CD1c-positive myeloid dendritic cell (primary cell): ENCODE results near the gene LGALS16.
"Not testable (repeated sequence)": the region's sequence is repeated elsewhere in the genome, so short reads cannot be mapped to it uniquely, and the experiment has no call there.

Source experiments
- DNase-seq: peaks from one replicate; pipeline ENCODE4 v3.0.0-alpha.2; 2016; ENCODE audit errors: extremely low spot score

The LGALS16 gene

GRCh38 chr19:39677961-39678889 lies 22.5 kb downstream of the LGALS16 start:
- peak; percentile 23 for DNase-seq

GRCh38 chr19:39679056-39679790 lies 23.5 kb downstream of the LGALS16 start:
- DNase-seq, result no peak

GRCh38 chr19:39679791-39680168 lies 24.1 kb downstream of the LGALS16 start:
- no peak for DNase-seq

- DNase-seq, result no peak
These were observed 24.9 kb downstream of the LGALS16 start for GRCh38 chr19:39680593-39680992.

- DNase-seq, result no peak
These were observed 25.7 kb downstream of the LGALS16 start for GRCh38 chr19:39681416-39681815.

- no peak for DNase-seq
These were observed 28.6 kb downstream of the LGALS16 start for GRCh38 chr19:39684267-39684666.

GRCh38 chr19:39686739-39687138 lies 31.0 kb downstream of the LGALS16 start:
- peak; percentile 40 for DNase-seq

GRCh38 chr19:39688637-39689036 lies 32.9 kb downstream of the LGALS16 start:
- DNase-seq, result not testable (repeated sequence)

- no peak for DNase-seq
These were observed 36.5 kb downstream of the LGALS16 start for GRCh38 chr19:39692166-39692565.

- DNase-seq, result no peak
These were observed 37.1 kb downstream of the LGALS16 start for GRCh38 chr19:39692822-39693221.

- DNase-seq, result no peak
These were observed 40.0 kb downstream of the LGALS16 start for GRCh38 chr19:39695759-39696158.

GRCh38 chr19:39696387-39696786 lies 40.7 kb downstream of the LGALS16 start:
- no peak for DNase-seq

GRCh38 chr19:39698535-39698934 lies 42.8 kb downstream of the LGALS16 start:
- no peak for DNase-seq

GRCh38 chr19:39701291-39701690 lies 45.6 kb downstream of the LGALS16 start:
- DNase-seq, result no peak

GRCh38 chr19:39704181-39705044 lies 48.7 kb downstream of the LGALS16 start, which contains the start of gene LGALS14:
TSS of gene LGALS14 (plus strand) at chr19:39704481. CDS start at chr19:39704529, 48 bp downstream.
- no peak for DNase-seq

- no peak for DNase-seq
These were observed 50.0 kb downstream of the LGALS16 start for GRCh38 chr19:39705578-39706188.

GRCh38 chr19:39708594-39708993 lies 52.9 kb downstream of the LGALS16 start:
- no peak for DNase-seq

GRCh38 chr19:39709026-39709872 lies 53.5 kb downstream of the LGALS16 start:
- no peak for DNase-seq
